ENCODE measurements around the gene HIVEP3. TPM values are rescaled to one million over a fixed set of nuclear protein-coding genes. Genes with fewer than 3 reads are reported as not detected.

HIVEP3 gene
- polyA plus RNA-seq, 4 donors: 0.67 to 3.8 (median 1.8) TPM

Other genes starting within 250 kb of the HIVEP3 start
- 100 to 1,000 TPM in 3 of 4 donors, 10 to 100 TPM in 1; 14.4 to 969 (median 622) TPM for gene GUCA2B, start 234.5 kb upstream of the HIVEP3 start, polyA plus RNA-seq
- gene GUCA2A, start 245.8 kb upstream of the HIVEP3 start, polyA plus RNA-seq: 1,000 to 10,000 TPM in 1 of 4 donors, 100 to 1,000 TPM in 1, 10 to 100 TPM in 2; 56.3 to 1,041 (median 107) TPM

Data from small intestine (tissue), 4 donors.